Gastrocnemius medialis (tissue), 4 donors: ENCODE results near the gene TTLL10. TPM values are rescaled to one million over a fixed set of nuclear protein-coding genes. Genes with fewer than 3 reads are reported as not detected.

ENCODE experiments used
- ATAC-seq, 2 donors: fragments of 150-250 bp; one replicate each; pipeline ENCODE4 v1.9.1; 2016
- DNase-seq, 2 donors: peaks; one replicate each; pipeline ENCODE4 v3.0.0-alpha.2; 2019
- H3K27ac ChIP-seq, 4 donors: fragments of 200-600 bp; sonication (generic); 1 replicate in 1 of 4; 2 replicates in 3 of 4; pipeline ENCODE4 v1.5.1; 2016 to 2018; ENCODE audit warnings: mild to moderate bottlenecking in 2 of 4, moderate library complexity in 1 of 4
- H3K27me3 ChIP-seq, 3 donors: fragments of 200-600 bp; sonication (generic) in 2 of 3; 1 replicate in 1 of 3; 2 replicates in 2 of 3; pipeline versions ENCODE4 v1.5.1 to v1.6.0; 2016 to 2019; ENCODE audit warnings: mild to moderate bottlenecking in 1 of 3, moderate library complexity in 1 of 3
- H3K36me3 ChIP-seq, 2 donors: fragments of 200-600 bp; sonication (generic) in 1 of 2; one replicate each; pipeline ENCODE4 v1.5.1; 2017 to 2018
- H3K4me1 ChIP-seq, 2 donors: fragments of 200-600 bp; sonication (generic) in 1 of 2; one replicate each; pipeline ENCODE4 v1.5.1; 2016 to 2017; ENCODE audit warnings: mild to moderate bottlenecking in 2 of 2
- H3K4me3 ChIP-seq, 4 donors: fragments of 200-600 bp; sonication (generic) in 3 of 4; 1 replicate in 1 of 4; 2 replicates in 3 of 4; pipeline ENCODE4 v1.5.1; 2016 to 2019; ENCODE audit warnings: mild to moderate bottlenecking in 2 of 4
- H3K9me3 ChIP-seq, 3 donors: fragments of 200-600 bp; sonication (generic) in 2 of 3; 1 replicate in 1 of 3; 2 replicates in 2 of 3; pipeline ENCODE4 v1.5.1; 2016 to 2019
- POLR2A ChIP-seq, 2 donors: fragments of 450-650 bp; IDR thresholded peaks; one replicate each; pipeline ENCODE4 v1.6.1; 2017; ENCODE audit warnings: antibody characterized with exemption in 2 of 2, mild to moderate bottlenecking in 2 of 2, moderate library complexity in 2 of 2
- in situ Hi-C, 4 donors: fragments of 200-750 bp; cut with MboI; loops; one replicate each; pipeline versions ENCODE4 v1.15.0 to v1.8.0; 2017; ENCODE audit warnings: low sequenced_read_pairs in 4 of 4
- intact Hi-C: fragments of 100-400 bp; cut with DNase I; formaldehyde crosslinking; loops from one replicate; pipeline ENCODE4 v1.15.1; 2023; ENCODE audit warnings: low total_unique reads
- total RNA-seq, 4 donors: library from RNA; depleted of rRNA; stranded (reverse); fragments of >200 nt; gene quantifications; one replicate each; pipeline versions ENCODE4 v1.1.0 to v1.2.3, GENCODE V29; 2016
- TF ChIP-seq, protein P1 (sequence below), 5 experiments: fragments of 450-650 bp in 3 of 5; fragments of 200-600 bp in 2 of 5; sonication (generic) in 2 of 5; IDR thresholded peaks in 4 of 5; conservative IDR thresholded peaks in 1 of 5; 1 replicate in 4 of 5; 2 replicates in 1 of 5; pipeline ENCODE4 v1.5.1; 2016 to 2019; ENCODE audit warnings: antibody characterized with exemption in 5 of 5, mild to moderate bottlenecking in 3 of 5, moderate library complexity in 3 of 5

Gene TTLL10
- total RNA-seq, 4 donors from 2014 or later = 0.13 to 0.16 TPM; not detected in 2

DNA sequence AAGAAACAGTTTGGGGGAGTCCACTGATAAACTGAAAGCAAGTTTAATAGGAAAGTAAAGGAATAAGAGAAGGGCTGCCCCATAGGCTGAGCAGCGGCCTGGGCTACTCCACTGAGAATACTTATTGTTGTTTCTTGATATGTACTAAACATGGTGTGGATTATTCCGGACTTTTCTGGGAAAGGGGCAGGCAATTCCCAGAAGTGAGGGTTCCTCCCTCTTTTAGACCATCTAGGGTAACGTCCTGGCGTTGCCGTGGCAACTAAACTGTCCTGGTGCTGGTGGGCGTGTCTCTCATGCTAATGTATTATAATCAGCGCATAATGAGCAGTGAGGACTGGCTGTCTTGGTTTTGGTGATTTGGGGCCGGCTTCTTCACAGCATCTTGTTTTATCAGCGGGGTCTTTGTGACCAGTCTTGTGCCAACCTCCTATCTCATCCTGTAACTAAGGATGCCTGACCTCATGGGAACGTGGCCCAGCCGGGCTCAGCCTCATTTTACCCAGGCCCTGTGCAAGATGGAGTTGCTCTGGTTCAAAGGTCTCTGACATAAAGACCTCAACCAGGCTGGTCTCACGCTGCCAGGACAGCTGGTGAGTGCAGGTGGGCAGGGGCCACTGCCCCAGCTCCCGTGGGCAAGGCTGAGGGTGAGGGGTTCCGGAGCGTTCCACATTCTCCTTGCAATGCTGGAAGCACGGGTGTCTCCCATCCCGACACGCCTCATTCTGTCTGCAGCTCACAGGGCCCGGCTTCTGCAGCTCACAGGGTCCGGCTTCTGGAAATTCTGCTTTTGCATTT is 38.1 kb upstream of the TTLL10 start:
- TF ChIP-seq POLR2A (IDR thresholded peaks at IDR 0.05) = no peak
- TF ChIP-seq, protein P1, sequence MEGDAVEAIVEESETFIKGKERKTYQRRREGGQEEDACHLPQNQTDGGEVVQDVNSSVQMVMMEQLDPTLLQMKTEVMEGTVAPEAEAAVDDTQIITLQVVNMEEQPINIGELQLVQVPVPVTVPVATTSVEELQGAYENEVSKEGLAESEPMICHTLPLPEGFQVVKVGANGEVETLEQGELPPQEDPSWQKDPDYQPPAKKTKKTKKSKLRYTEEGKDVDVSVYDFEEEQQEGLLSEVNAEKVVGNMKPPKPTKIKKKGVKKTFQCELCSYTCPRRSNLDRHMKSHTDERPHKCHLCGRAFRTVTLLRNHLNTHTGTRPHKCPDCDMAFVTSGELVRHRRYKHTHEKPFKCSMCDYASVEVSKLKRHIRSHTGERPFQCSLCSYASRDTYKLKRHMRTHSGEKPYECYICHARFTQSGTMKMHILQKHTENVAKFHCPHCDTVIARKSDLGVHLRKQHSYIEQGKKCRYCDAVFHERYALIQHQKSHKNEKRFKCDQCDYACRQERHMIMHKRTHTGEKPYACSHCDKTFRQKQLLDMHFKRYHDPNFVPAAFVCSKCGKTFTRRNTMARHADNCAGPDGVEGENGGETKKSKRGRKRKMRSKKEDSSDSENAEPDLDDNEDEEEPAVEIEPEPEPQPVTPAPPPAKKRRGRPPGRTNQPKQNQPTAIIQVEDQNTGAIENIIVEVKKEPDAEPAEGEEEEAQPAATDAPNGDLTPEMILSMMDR (IDR thresholded peaks at IDR 0.05 in 4 of 5, conservative IDR thresholded peaks at IDR 0.05 in 1 of 5) = no peak

DNA sequence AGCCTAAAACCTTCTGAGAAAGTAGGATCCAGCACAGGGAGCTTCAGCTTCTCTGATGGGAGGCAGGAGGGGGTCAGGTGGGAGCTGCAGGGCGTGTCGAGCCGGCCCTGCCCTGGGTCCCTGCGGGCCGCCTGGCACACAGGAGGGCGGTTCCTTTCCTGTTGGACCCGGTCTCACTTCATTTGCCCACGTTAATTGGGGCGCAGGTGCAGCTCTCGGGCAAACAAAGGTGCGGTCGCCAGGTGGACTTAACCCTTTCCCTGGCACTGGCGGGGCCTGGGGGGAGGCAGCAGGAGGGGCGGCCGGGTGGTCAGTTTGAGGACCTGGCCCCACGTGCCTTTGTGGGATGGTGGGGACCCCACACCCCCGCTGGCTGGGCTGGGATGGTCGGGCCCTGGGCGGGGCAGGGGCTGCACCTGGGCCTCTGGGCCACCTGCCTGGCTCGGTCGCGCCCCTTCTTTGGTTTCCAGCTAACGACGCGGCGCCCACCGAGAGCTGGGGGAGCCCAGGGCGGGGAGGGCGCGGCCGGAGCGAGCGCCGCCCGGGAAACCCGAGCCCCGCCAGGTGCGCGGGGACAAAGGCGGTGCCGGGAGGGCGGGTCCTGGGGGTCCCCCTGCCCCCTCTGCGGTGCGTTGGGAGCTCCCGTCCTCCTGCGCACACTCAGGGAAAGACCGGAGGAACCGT is 37.0 kb upstream of the TTLL10 start:
- no peak for ATAC-seq
- Histone ChIP-seq H3K36me3 (no peaks in the 10 kb centered on the region), H3K27me3 (peaks cover 13 to 24% (median 20%) of the 10 kb centered on the region in 3 donors), H3K9me3 (no peaks in the 10 kb centered on the region), H3K4me1 (no peaks in the 10 kb centered on the region), H3K4me3 (no peak overlapping the region), H3K27ac (no peak overlapping the region)
- intact Hi-C loops (loop anchor here (10.0 kb wide), 1 partner anchor 68 kb away; the partner anchor contains the start of gene TNFRSF18), in situ Hi-C loops (loop anchor here in 1 of 4 donors (25.0 kb wide), 1 partner anchor 126 kb away; the partner anchor contains the start of gene UBE2J2)
- DNase-seq = no peak
- TF ChIP-seq POLR2A (IDR thresholded peaks at IDR 0.05) = no peak
- TF ChIP-seq, protein P1 (IDR thresholded peaks at IDR 0.05 in 4 of 5, conservative IDR thresholded peaks at IDR 0.05 in 1 of 5) = no peak

More for the DNA sequence above, 38.1 kb upstream of the TTLL10 start:
- no peaks in the 10 kb centered on the region for H3K9me3 ChIP-seq
- in situ Hi-C loops (loop anchor here in 1 of 4 donors (25.0 kb wide), 1 partner anchor 127 kb away; the partner anchor contains the start of gene UBE2J2), intact Hi-C loops (loop anchor here (10.0 kb wide), 1 partner anchor 69 kb away; the partner anchor contains the start of gene TNFRSF18)
- no peaks in the 10 kb centered on the region for H3K4me1 ChIP-seq
- ATAC-seq (no peak), DNase-seq (no peak)
- H3K27me3 ChIP-seq = peaks cover 11 to 21% (median 14%) of the 10 kb centered on the region in 3 donors
- no peak overlapping the region for H3K4me3 ChIP-seq
- H3K27ac ChIP-seq = peak overlapping the region in 1 of 4 donors; percentile 69
- H3K36me3 ChIP-seq = no peaks in the 10 kb centered on the region

DNA sequence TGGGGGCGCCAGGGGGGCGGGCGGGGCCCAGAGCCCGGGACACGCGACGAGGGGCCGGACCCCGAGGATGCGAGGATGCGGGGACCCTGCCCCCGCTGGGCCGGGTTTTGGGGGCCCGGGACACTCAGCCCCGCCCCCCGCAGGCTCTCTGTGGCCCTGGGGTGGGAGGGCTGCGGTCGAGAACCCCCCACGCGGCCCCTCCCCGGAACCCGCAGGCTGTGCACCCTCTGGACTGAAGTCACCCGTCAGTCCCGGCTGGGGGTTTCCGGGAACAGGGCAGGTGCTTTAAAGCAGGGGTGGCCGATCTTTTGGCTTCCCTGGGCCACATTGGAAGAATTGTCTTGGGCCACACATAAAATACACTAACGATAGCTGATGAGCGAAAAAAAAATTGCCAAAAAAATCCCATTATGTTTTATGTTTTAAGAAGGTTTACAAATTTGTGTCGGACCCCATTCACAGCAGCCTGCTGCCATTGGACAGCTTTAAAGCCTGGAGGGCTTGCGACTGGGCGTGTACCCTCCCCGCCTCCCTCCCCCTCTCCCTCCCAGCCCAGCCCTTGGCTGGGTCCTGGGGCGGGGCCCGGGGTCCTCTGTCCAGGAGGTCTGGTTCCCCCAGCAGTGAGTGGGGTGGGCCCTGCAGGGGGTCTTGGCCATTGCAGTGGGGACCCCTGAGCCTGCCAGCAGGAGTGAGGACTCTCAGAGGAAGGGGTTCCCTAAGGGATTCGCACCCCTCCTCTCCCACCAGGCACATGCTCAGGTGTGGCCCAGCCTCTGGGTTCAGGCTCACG is 36.2 kb upstream of the TTLL10 start:
- DNase-seq (no peak), ATAC-seq (no peak)
- no peak overlapping the region for H3K4me3 ChIP-seq
- intact Hi-C loops = loop anchor here (10.0 kb wide), 1 partner anchor 67 kb away; the partner anchor contains the start of gene TNFRSF18
- TF ChIP-seq, protein P1 (IDR thresholded peaks at IDR 0.05 in 4 of 5, conservative IDR thresholded peaks at IDR 0.05 in 1 of 5) = no peak
- TF ChIP-seq POLR2A (IDR thresholded peaks at IDR 0.05) = no peak
- peaks cover 14 to 27% (median 25%) of the 10 kb centered on the region in 3 donors for H3K27me3 ChIP-seq
- no peak overlapping the region for H3K27ac ChIP-seq
- no peaks in the 10 kb centered on the region for H3K36me3 ChIP-seq
- in situ Hi-C loops = loop anchor here in 1 of 4 donors (25.0 kb wide), 1 partner anchor 125 kb away; the partner anchor contains the start of gene UBE2J2
- no peaks in the 10 kb centered on the region for H3K4me1 ChIP-seq
- H3K9me3 ChIP-seq = no peaks in the 10 kb centered on the region

DNA sequence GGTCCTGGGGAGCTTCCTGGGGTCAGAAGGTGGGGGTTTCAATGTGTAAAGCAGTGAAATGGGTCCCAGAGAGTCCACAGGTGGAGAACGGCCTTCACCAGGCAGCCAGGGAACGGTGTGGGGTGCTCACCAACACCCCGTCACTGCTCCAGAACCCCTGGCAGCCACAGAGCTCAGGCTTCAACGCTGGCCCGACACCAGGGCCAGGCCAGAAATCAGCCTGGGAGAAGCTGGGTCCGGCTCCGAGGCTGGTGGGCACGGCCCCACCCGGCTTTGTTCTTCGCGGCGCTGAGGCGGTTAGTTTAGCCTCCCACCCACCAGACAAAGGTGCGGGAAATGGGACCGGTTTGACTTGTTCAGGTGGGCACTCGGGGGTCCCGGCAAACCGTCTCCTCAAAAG is 33.0 kb upstream of the TTLL10 start:
- Histone ChIP-seq H3K27me3 (peaks cover 14 to 32% (median 28%) of the 10 kb centered on the region in 3 donors), H3K4me3 (no peak overlapping the region)

More for the DNA sequence above, 33.0 kb upstream of the TTLL10 start:
- no peak for ATAC-seq
- Histone ChIP-seq H3K27ac (no peak overlapping the region), H3K4me1 (no peaks in the 10 kb centered on the region), H3K9me3 (no peaks in the 10 kb centered on the region), H3K36me3 (no peaks in the 10 kb centered on the region)
- in situ Hi-C loops (loop anchor here in 1 of 4 donors (25.0 kb wide), 1 partner anchor 122 kb away; the partner anchor contains the start of gene UBE2J2), intact Hi-C loops (no loop called here)
- TF ChIP-seq, protein P1 (IDR thresholded peaks at IDR 0.05 in 4 of 5, conservative IDR thresholded peaks at IDR 0.05 in 1 of 5) = no peak
- TF ChIP-seq POLR2A (IDR thresholded peaks at IDR 0.05) = no peak
- DNase-seq = no peak
